ENCODE measurements around the gene NSMCE1. TPM values are rescaled to one million over a fixed set of nuclear protein-coding genes. Genes with fewer than 3 reads are reported as not detected.

Gene NSMCE1
- total RNA-seq, 1 experiment from 2014 or later, result 19.3 TPM

DNA sequence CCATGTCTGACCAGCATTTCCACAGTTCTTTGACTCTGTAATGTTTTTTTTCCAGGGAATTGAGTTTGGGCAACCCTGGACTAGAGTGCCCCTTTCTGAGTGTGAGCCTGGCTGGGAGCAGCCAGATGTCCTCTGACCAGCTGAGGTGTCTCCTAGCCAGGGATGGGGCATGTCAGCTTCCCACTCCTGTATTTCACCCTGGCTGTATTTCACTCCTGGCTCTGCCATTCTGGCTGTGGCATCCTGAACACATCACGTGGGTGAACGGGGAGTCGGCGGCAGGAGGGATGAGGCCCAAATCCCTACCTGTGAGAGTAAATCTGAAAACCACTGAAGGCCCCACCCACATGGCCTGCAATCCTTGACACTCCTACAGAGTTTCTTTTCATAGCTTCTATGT is 34.0 kb downstream of the NSMCE1 start:
- Mint-ChIP-seq H3K9me3 (no peaks in the 10 kb centered on the region), H3K4me1 (peaks cover 9 to 21% of the 10 kb centered on the region in 2 experiments), H3K36me3 (ENCODE audit: insufficient read depth in 1 of 3, low read depth in 3 of 3) (0 out of 7 replicates have a peak, but pooled peaks cover 0 to 2% (median 0%) of the 10 kb centered on the region in 3 experiments), H3K27ac (no peak overlapping the region), H3K4me3 (no peak overlapping the region), H3K27me3 (ENCODE audit: low read depth) (peaks cover 1% of the 10 kb centered on the region; the same call in 1 of the 2 replicates)
- Histone ChIP-seq H2BK120ac (ENCODE audit: low read depth, low read length, poor library complexity, severe bottlenecking) (no peak overlapping the region), H2BK5ac (ENCODE audit: insufficient read length, low read length) (no peak overlapping the region), H3K4me1 (ENCODE audit: insufficient read depth, low read length) (no peaks in the 10 kb centered on the region), H4K5ac (ENCODE audit: insufficient read length, low read depth, low read length) (no peak overlapping the region), H3K79me2 (ENCODE audit: insufficient read depth, low read length) (no peaks in the 10 kb centered on the region), H3K27me3 (ENCODE audit: insufficient read depth, low read length) (no peaks in the 10 kb centered on the region), H3K18ac (ENCODE audit: insufficient read length, low read depth, low read length) (no peak overlapping the region), H3K4ac (ENCODE audit: low read depth, low read length) (no peak overlapping the region), H2AK5ac (ENCODE audit: insufficient read length, low read length) (no peak overlapping the region), H3K14ac (ENCODE audit: insufficient read depth, low read length) (no peak overlapping the region), H2BK20ac (ENCODE audit: low read depth, low read length, poor library complexity, severe bottlenecking) (no peak overlapping the region), H3K23ac (ENCODE audit: insufficient read length, low read depth, low read length) (no peak overlapping the region), H3K23me2 (ENCODE audit: insufficient read length, low read depth, low read length, poor library complexity, severe bottlenecking) (no peaks in the 10 kb centered on the region), H3K9me3 (ENCODE audit: control insufficient read depth, low read depth, low read length) (no peaks in the 10 kb centered on the region), H3K9ac (ENCODE audit: extremely low read depth, insufficient read length, low read length) (no peak overlapping the region), H4K20me1 (ENCODE audit: control insufficient read depth, insufficient read depth, insufficient read length) (no peaks in the 10 kb centered on the region), H4K91ac (ENCODE audit: insufficient read length, low read depth, low read length) (no peak overlapping the region), H3K56ac (ENCODE audit: insufficient read length, low read depth, low read length) (no peak overlapping the region), H2BK12ac (ENCODE audit: insufficient read length, low read depth, low read length) (no peak overlapping the region), H4K8ac (replicated peaks; ENCODE audit: insufficient read length, low read depth, low read length) (no peak overlapping the region), H2BK15ac (ENCODE audit: low read depth, low read length) (no peak overlapping the region), H3K4me2 (ENCODE audit: insufficient read depth, insufficient read length, low read length) (no peak overlapping the region), H3K79me1 (ENCODE audit: insufficient read depth, low read depth, low read length, poor library complexity, severe bottlenecking) (no peaks in the 10 kb centered on the region), H3K27ac (ENCODE audit: insufficient read length, low read depth, low read length) (no peak overlapping the region), H2AFZ (ENCODE audit: low read length) (no peak overlapping the region), H3T11ph (ENCODE audit: low read length) (no peak overlapping the region)
- DNase-seq, result no peak
- WGBS (ENCODE audit: extremely low coverage, insufficient read length, low lambda C conversion rate), result no CpG with 5 or more reads among the region's 4 CpGs
- TF ChIP-seq, protein P1, sequence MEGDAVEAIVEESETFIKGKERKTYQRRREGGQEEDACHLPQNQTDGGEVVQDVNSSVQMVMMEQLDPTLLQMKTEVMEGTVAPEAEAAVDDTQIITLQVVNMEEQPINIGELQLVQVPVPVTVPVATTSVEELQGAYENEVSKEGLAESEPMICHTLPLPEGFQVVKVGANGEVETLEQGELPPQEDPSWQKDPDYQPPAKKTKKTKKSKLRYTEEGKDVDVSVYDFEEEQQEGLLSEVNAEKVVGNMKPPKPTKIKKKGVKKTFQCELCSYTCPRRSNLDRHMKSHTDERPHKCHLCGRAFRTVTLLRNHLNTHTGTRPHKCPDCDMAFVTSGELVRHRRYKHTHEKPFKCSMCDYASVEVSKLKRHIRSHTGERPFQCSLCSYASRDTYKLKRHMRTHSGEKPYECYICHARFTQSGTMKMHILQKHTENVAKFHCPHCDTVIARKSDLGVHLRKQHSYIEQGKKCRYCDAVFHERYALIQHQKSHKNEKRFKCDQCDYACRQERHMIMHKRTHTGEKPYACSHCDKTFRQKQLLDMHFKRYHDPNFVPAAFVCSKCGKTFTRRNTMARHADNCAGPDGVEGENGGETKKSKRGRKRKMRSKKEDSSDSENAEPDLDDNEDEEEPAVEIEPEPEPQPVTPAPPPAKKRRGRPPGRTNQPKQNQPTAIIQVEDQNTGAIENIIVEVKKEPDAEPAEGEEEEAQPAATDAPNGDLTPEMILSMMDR (conservative IDR thresholded peaks at IDR 0.05), result no peak

All from H9 (cell line).